Astrocyte (in vitro differentiated cells and primary cell): ENCODE data around the gene SGCD. TPM values are rescaled to one million over a fixed set of nuclear protein-coding genes. Genes with fewer than 3 reads are reported as not detected.
A peak's percentile ranks its signal among the peaks of the same experiment; 100 is the strongest.

ENCODE experiments used
- DNase-seq: peaks from one replicate; pipeline ENCODE4 v3.0.0-alpha.2; 2010; ENCODE audit warnings: low read depth
- FAIRE-seq: peaks from 2 replicates; lab custom pipeline; 2011; peaks lifted over from hg19 to GRCh38; lab: Jason Lieb, UNC
- H2AFZ ChIP-seq: 2 replicates; pipeline ENCODE4 v1.6.0; 2012; ENCODE audit warnings: low read depth, low read length, inconsistent platforms
- H3K27ac ChIP-seq: 2 replicates; pipeline ENCODE4 v1.5.1; 2011; ENCODE audit warnings: low read depth, low read length, inconsistent platforms
- H3K27me3 ChIP-seq: 2 replicates; pipeline ENCODE4 v1.6.0; 2011; ENCODE audit warnings: low read length, inconsistent platforms; ENCODE audit not compliant: insufficient read depth
- H3K36me3 ChIP-seq: 2 replicates; pipeline ENCODE4 v1.5.1; 2011; ENCODE audit warnings: low read length, inconsistent platforms; ENCODE audit not compliant: insufficient read depth
- H3K4me1 ChIP-seq: 2 replicates; pipeline ENCODE4 v1.5.1; 2011; ENCODE audit warnings: low read length, inconsistent platforms; ENCODE audit not compliant: insufficient read depth
- H3K4me2 ChIP-seq: 2 replicates; pipeline ENCODE4 v1.6.0; 2012; ENCODE audit warnings: low read length, inconsistent platforms
- H3K4me3 ChIP-seq: 2 replicates; pipeline ENCODE4 v1.5.1; 2011; ENCODE audit warnings: low read depth, mild to moderate bottlenecking, low read length, inconsistent platforms; ENCODE audit not compliant: insufficient read depth
- H3K79me2 ChIP-seq: 2 replicates; pipeline ENCODE4 v1.6.0; 2012; ENCODE audit warnings: mild to moderate bottlenecking, low read length, inconsistent platforms; ENCODE audit not compliant: insufficient read depth
- H3K9ac ChIP-seq: 2 replicates; pipeline ENCODE4 v1.6.0; 2012; ENCODE audit warnings: mild to moderate bottlenecking, low read length, inconsistent platforms
- H3K9me3 ChIP-seq: 2 replicates; pipeline ENCODE4 v1.5.1; 2012; ENCODE audit warnings: low read depth, mild to moderate bottlenecking, low read length, inconsistent platforms; ENCODE audit not compliant: insufficient read depth
- H4K20me1 ChIP-seq: 2 replicates; pipeline ENCODE4 v1.6.0; 2012; ENCODE audit warnings: low read length, inconsistent platforms; ENCODE audit not compliant: insufficient read depth
- H3K27ac Mint-ChIP-seq: one replicate; pipeline ENCODE4 v1.8.0; 2021; ENCODE audit warnings: mild to moderate bottlenecking, mixed read lengths; ENCODE audit not compliant: unreplicated experiment
- H3K27me3 Mint-ChIP-seq: one replicate; pipeline ENCODE4 v1.8.0; 2021; ENCODE audit warnings: low read depth, mixed read lengths; ENCODE audit not compliant: unreplicated experiment
- H3K36me3 Mint-ChIP-seq: one replicate; pipeline ENCODE4 v1.8.0; 2021; ENCODE audit warnings: low read depth, mixed read lengths; ENCODE audit not compliant: unreplicated experiment
- H3K4me1 Mint-ChIP-seq: one replicate; pipeline ENCODE4 v1.8.0; 2021; ENCODE audit warnings: low read depth, mixed read lengths; ENCODE audit not compliant: unreplicated experiment
- H3K4me3 Mint-ChIP-seq: one replicate; pipeline ENCODE4 v1.8.0; 2021; ENCODE audit warnings: mild to moderate bottlenecking, moderate library complexity, mixed read lengths; ENCODE audit not compliant: unreplicated experiment
- H3K9me3 Mint-ChIP-seq: one replicate; pipeline ENCODE4 v1.8.0; 2021; ENCODE audit warnings: mild to moderate bottlenecking, mixed read lengths; ENCODE audit not compliant: unreplicated experiment
- CTCF ChIP-seq: IDR thresholded peaks from 2 replicates; pipeline ENCODE4 v1.5.1; 2011; ENCODE audit warnings: low read depth, mild to moderate bottlenecking, inconsistent platforms, low read length, moderate library complexity; ENCODE audit not compliant: insufficient read depth
- EZH2 ChIP-seq: IDR thresholded peaks from 2 replicates; pipeline ENCODE4 v1.6.1; 2012; ENCODE audit warnings: mild to moderate bottlenecking, low read length, inconsistent platforms; ENCODE audit not compliant: insufficient read depth
- total RNA-seq: library from RNA; stranded (reverse); gene quantifications from 2 replicates; pipeline ENCODE4 v1.2.1, GENCODE V29; 2021

Gene SGCD
- total RNA-seq, 1 donor from 2014 or later = 2.9 TPM

GRCh38 chr5:156361436-156362109 lies 34.6 kb downstream of the SGCD start:
- no peak overlapping the region for H3K27ac ChIP-seq
- Mint-ChIP-seq H3K4me1 (peaks cover 40% of the 10 kb centered on the region), H3K4me3 (no peak overlapping the region), H3K36me3 (no peaks in the 10 kb centered on the region), H3K9me3 (peaks cover 4% of the 10 kb centered on the region), H3K27ac (peak overlapping the region; percentile 93), H3K27me3 (no peaks in the 10 kb centered on the region)
- H3K4me3 ChIP-seq = no peak overlapping the region
- H3K36me3 ChIP-seq = no peaks in the 10 kb centered on the region
- H3K27me3 ChIP-seq = no peaks in the 10 kb centered on the region
- H3K79me2 ChIP-seq = no peaks in the 10 kb centered on the region
- no peaks in the 10 kb centered on the region for H3K9me3 ChIP-seq
- H4K20me1 ChIP-seq = no peaks in the 10 kb centered on the region
- H2AFZ ChIP-seq = no peak overlapping the region
- no peak for TF ChIP-seq CTCF
- no peak for TF ChIP-seq EZH2
- H3K9ac ChIP-seq = no peak overlapping the region
- DNase-seq = peak; percentile 18
- FAIRE-seq = no peak
- no peak overlapping the region for H3K4me2 ChIP-seq
- no peaks in the 10 kb centered on the region for H3K4me1 ChIP-seq

- Mint-ChIP-seq H3K4me1 (peaks cover 41% of the 10 kb centered on the region), H3K36me3 (no peaks in the 10 kb centered on the region), H3K27ac (peak overlapping the region; percentile 42), H3K27me3 (no peaks in the 10 kb centered on the region), H3K4me3 (no peak overlapping the region), H3K9me3 (peaks cover 4% of the 10 kb centered on the region)
- H3K79me2 ChIP-seq = no peaks in the 10 kb centered on the region
- H3K4me1 ChIP-seq = no peaks in the 10 kb centered on the region
- H3K4me2 ChIP-seq = no peak overlapping the region
- H3K27ac ChIP-seq = no peak overlapping the region
- H3K36me3 ChIP-seq = no peaks in the 10 kb centered on the region
- H2AFZ ChIP-seq = no peak overlapping the region
- TF ChIP-seq CTCF (no peak), EZH2 (no peak)
- DNase-seq (no peak), FAIRE-seq (no peak)
- H3K27me3 ChIP-seq = no peaks in the 10 kb centered on the region
- H4K20me1 ChIP-seq = no peaks in the 10 kb centered on the region
- H3K4me3 ChIP-seq = no peak overlapping the region
- no peak overlapping the region for H3K9ac ChIP-seq
- no peaks in the 10 kb centered on the region for H3K9me3 ChIP-seq
These were observed 36.9 kb downstream of the SGCD start for GRCh38 chr5:156363861-156364260.

GRCh38 chr5:156366521-156366920 lies 39.6 kb downstream of the SGCD start:
- Histone ChIP-seq H3K4me3 (no peak overlapping the region), H3K9me3 (no peaks in the 10 kb centered on the region), H3K27ac (no peak overlapping the region), H2AFZ (no peak overlapping the region), H3K27me3 (no peaks in the 10 kb centered on the region), H3K79me2 (no peaks in the 10 kb centered on the region), H3K36me3 (no peaks in the 10 kb centered on the region), H4K20me1 (no peaks in the 10 kb centered on the region), H3K4me1 (no peaks in the 10 kb centered on the region), H3K4me2 (no peak overlapping the region), H3K9ac (no peak overlapping the region)
- FAIRE-seq (peak; percentile 73), DNase-seq (peak; percentile 21)
- Mint-ChIP-seq H3K9me3 (peaks cover 3% of the 10 kb centered on the region), H3K4me3 (no peak overlapping the region), H3K27me3 (no peaks in the 10 kb centered on the region), H3K27ac (peak overlapping the region; percentile 16), H3K36me3 (no peaks in the 10 kb centered on the region), H3K4me1 (peaks cover 25% of the 10 kb centered on the region)
- TF ChIP-seq CTCF = no peak
